ENCODE measurements around the gene CDH5.

Gene CDH5

DNA sequence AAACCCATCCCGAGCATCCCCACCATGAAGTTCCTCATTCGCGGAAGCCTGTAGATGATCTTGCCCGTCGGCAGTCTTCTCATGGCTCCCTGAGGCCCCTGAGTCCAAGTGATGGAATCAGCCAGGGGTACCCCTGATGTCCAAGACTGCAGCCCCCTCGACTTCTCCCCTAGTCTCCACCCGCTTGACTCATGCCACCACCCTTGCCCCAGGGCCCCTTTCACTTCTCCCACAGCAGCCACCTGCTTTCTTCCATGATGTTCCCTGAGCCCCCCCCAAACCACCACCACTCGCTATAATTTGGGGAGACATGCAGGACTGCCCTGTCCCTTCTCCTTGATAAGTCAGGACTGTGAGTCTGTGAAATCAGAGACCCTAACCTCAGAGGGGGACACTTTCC lies 72.0 kb downstream of the CDH5 start:
- CTCF ChIA-PET = interaction anchor here (0.6 kb wide), 1 partner anchor 22 kb away, joined by 4 read pairs; no protein-coding TSS in a partner anchor
- no peak for DNase-seq (ENCODE audit: low spot score)
- POLR2A ChIA-PET (ENCODE audit: low non-redundant PET) = no interaction called here
- H3K27ac ChIP-seq = no peak overlapping the region
- TF ChIP-seq, protein P1, sequence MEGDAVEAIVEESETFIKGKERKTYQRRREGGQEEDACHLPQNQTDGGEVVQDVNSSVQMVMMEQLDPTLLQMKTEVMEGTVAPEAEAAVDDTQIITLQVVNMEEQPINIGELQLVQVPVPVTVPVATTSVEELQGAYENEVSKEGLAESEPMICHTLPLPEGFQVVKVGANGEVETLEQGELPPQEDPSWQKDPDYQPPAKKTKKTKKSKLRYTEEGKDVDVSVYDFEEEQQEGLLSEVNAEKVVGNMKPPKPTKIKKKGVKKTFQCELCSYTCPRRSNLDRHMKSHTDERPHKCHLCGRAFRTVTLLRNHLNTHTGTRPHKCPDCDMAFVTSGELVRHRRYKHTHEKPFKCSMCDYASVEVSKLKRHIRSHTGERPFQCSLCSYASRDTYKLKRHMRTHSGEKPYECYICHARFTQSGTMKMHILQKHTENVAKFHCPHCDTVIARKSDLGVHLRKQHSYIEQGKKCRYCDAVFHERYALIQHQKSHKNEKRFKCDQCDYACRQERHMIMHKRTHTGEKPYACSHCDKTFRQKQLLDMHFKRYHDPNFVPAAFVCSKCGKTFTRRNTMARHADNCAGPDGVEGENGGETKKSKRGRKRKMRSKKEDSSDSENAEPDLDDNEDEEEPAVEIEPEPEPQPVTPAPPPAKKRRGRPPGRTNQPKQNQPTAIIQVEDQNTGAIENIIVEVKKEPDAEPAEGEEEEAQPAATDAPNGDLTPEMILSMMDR (conservative IDR thresholded peaks at IDR 0.05; ENCODE audit: low read depth) = no peak

DNA sequence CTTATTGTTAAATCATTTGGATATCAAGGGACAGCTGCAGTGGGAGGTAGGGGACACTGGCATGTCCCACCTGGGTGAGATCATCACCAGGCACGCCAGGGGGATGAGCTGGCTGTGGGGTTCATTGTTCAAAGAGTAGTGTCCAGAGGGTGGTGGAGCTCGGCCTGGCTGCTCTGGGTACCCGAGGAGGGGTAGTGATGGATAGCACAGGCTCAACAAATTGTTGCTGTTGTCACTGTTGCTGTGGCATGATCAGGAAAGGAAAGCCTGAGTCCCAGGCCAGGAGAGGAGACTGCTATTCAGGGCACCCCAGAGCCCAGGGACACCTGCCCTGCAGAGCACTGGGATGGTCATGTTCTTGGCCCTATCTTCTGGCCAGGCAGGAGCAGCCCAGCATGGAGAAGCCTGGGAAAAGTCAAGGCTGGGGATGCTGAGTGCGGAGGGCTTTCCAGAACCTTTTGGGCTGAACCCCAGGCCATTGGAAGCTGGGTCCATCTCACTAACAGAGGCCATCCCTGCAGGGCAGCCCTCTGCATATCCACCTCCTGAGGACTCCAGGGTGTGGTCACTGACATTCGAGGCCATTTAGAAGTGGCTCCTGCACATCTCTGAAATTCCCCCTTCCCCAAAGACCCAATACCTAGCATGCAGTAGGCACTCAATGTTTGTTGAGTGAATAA lies 72.7 kb downstream of the CDH5 start:
- no peak for DNase-seq (ENCODE audit: low spot score)
- H3K27ac ChIP-seq = no peak overlapping the region
- CTCF ChIA-PET = no interaction called here
- POLR2A ChIA-PET (ENCODE audit: low non-redundant PET) = no interaction called here
- TF ChIP-seq, protein P1 (conservative IDR thresholded peaks at IDR 0.05; ENCODE audit: low read depth) = no peak

DNA sequence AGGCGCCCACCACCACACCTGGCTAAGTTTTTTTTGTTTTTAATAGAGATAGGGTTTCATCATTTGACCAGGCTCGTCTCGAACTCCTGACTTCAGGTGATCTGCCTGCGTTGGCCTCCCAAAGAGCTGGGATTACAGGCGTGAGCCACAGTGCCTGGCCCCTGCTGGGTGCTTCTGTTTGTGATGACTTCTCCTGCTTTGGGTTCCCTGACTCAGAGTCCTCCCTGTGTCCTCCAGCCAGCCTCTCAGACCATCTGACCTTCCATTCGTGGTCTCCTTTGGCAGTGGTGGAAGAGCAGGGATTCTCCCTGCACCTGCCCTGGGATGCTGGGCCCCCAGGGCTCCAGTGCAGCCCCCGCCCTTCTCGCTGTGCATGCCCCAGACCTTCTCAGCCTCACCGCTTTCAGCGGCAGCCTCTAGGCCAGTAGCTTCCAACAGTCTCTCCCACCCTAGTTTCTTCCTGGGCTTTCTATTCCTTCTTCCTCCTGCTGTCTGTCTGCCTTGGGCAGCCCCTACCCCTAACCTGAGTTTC lies 73.8 kb downstream of the CDH5 start:
- POLR2A ChIA-PET (ENCODE audit: low non-redundant PET) = interaction anchor here (0.6 kb wide), 1 partner anchor 106 kb away, joined by 5 read pairs; no protein-coding TSS in a partner anchor
- H3K27ac ChIP-seq = no peak overlapping the region
- CTCF ChIA-PET = no interaction called here
- TF ChIP-seq, protein P1 (conservative IDR thresholded peaks at IDR 0.05; ENCODE audit: low read depth) = no peak
- DNase-seq (ENCODE audit: low spot score) = no peak

DNA sequence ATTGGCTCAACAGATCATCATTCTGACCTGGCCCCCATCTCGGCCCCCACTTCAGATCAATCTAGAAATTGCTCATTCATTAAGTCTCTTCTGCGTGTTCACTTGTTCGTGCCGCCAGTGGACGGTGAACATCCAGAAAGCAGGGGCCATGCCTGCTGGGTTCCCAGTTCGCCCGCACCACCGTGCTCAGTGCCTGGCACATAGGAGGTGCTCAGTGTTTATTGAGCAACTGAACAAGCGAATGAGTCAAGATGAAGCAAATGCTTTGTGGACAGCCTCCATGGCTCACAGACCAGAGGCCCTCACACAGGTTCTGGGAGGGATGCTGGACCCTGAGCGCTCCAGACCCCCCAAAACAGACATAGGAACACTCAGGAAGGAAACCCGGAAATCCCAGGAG lies 74.5 kb downstream of the CDH5 start:
- CTCF ChIA-PET = no interaction called here
- TF ChIP-seq, protein P1 (conservative IDR thresholded peaks at IDR 0.05; ENCODE audit: low read depth) = no peak
- POLR2A ChIA-PET (ENCODE audit: low non-redundant PET) = interaction anchor here (0.6 kb wide), 1 partner anchor 105 kb away, joined by 5 read pairs; no protein-coding TSS in a partner anchor
- DNase-seq (ENCODE audit: low spot score) = no peak
- no peak overlapping the region for H3K27ac ChIP-seq

DNA sequence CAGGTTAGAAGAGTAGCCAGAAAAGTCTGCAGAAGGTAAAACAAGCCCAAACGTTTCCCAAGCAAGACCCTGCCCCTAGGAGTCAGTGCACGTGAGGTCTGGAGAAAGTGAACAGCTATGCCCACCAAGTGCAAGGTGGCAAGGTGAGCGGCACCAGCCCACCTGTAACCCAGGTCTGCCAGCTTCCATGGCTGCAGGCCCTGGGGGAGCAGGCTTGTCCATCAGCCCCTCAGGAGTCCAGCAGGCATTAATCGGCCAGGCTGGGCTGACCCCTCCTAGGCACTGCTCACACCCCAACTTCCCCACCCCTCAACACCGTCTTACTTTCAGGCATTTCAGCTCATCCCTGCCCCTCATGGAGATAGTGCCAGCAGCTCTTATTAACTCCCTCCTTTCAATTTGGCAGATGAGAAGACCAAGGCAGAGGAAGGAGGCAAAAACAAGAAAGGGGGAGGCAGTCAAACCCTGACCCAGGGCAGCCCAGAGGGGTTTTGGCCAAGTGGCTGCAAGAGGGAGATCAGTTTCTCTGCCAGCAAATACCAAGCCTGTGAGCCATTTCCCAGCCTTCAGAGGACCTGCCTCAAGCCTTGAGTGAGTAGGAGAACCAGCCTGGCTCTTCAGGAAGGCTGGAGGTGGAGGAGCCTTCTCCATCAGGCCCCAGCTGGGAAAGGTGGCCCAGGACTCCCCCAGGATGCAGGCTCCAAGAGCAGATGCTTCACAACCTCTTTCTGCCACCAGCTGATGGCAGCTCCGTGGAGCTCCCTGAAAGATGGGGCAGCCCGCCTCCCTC lies 75.3 kb downstream of the CDH5 start:
- TF ChIP-seq, protein P1 (conservative IDR thresholded peaks at IDR 0.05; ENCODE audit: low read depth) = no peak
- ChIA-PET POLR2A (ENCODE audit: low non-redundant PET) (no interaction called here), CTCF (no interaction called here)
- DNase-seq (ENCODE audit: low spot score) = no peak
- no peak overlapping the region for H3K27ac ChIP-seq

DNA sequence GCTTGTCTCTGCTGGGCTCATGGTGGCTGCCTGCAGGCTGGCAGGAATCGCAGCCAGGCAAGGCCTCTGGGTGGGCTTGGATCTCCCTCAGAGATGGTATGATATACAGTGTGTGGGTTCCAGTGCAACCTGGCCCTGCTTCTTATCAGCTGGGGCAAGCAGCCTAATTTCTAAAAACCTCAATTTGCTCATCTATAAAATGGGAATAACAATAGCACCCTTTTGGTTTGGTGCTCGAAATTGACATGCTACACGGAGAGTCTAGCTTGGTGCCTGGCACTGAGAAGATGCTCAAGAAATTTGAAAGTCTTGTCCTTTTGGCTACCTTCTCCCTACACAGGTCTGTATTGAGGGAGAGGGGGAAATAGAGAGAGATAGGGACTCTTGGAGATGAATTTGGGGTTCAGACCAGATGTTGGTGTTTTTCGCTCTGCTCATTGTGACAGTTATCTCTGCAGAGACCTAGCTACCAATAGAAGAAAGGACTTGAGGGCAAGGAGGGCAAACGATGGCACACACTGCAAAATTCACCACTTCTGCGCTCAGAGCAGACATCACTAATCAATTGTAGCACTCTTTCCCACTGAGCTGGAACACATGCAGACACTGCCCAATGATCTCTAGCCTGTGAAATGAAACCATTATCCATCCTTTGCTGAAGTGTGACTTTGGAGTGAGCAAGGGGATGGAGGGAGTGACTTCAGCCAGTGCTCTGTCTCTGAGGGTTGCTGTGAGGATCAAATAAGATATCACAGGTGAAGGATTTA lies 76.2 kb downstream of the CDH5 start:
- H3K27ac ChIP-seq = no peak overlapping the region
- TF ChIP-seq, protein P1 (conservative IDR thresholded peaks at IDR 0.05; ENCODE audit: low read depth) = no peak
- POLR2A ChIA-PET (ENCODE audit: low non-redundant PET) = no interaction called here
- CTCF ChIA-PET = interaction anchor here (0.7 kb wide), 1 partner anchor 108 kb away, joined by 3 read pairs; no protein-coding TSS in a partner anchor
- no peak for DNase-seq (ENCODE audit: low spot score)
